Measurements from ENCODE around the gene TMC5.
"Not testable (repeated sequence)": the region's sequence is repeated elsewhere in the genome, so short reads cannot be mapped to it uniquely, and the experiment has no call there.

- TF ChIP-seq, protein P1, sequence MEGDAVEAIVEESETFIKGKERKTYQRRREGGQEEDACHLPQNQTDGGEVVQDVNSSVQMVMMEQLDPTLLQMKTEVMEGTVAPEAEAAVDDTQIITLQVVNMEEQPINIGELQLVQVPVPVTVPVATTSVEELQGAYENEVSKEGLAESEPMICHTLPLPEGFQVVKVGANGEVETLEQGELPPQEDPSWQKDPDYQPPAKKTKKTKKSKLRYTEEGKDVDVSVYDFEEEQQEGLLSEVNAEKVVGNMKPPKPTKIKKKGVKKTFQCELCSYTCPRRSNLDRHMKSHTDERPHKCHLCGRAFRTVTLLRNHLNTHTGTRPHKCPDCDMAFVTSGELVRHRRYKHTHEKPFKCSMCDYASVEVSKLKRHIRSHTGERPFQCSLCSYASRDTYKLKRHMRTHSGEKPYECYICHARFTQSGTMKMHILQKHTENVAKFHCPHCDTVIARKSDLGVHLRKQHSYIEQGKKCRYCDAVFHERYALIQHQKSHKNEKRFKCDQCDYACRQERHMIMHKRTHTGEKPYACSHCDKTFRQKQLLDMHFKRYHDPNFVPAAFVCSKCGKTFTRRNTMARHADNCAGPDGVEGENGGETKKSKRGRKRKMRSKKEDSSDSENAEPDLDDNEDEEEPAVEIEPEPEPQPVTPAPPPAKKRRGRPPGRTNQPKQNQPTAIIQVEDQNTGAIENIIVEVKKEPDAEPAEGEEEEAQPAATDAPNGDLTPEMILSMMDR (IDR thresholded peaks at IDR 0.05 in 4 of 5, conservative IDR thresholded peaks at IDR 0.05 in 1 of 5): not testable (repeated sequence)
- not testable (repeated sequence) for TF ChIP-seq POLR2A (IDR thresholded peaks at IDR 0.05)
Measured at GRCh38 chr16:19391185-19391776, 26.4 kb upstream of the TMC5 start.

Measured in gastrocnemius medialis (tissue), 4 donors.